Subcutaneous adipose tissue (tissue), 4 donors: ENCODE data around the gene USH2A. TPM values are rescaled to one million over a fixed set of nuclear protein-coding genes. Genes with fewer than 3 reads are reported as not detected.

Experiments
- CTCF ChIP-seq: fragments of 450-650 bp; IDR thresholded peaks from one replicate; pipeline ENCODE4 v1.5.1; 2016; ENCODE audit warnings: low read depth, mild to moderate bottlenecking, control low read depth, antibody characterized with exemption, moderate library complexity
- total RNA-seq, 4 donors: library from RNA; depleted of rRNA; stranded (reverse); fragments of >200 nt; gene quantifications; one replicate each; pipeline ENCODE4 v1.1.0, GENCODE V29; 2016

USH2A gene
- total RNA-seq, 4 donors from 2014 or later = under 0.01 TPM; not detected in 3

DNA sequence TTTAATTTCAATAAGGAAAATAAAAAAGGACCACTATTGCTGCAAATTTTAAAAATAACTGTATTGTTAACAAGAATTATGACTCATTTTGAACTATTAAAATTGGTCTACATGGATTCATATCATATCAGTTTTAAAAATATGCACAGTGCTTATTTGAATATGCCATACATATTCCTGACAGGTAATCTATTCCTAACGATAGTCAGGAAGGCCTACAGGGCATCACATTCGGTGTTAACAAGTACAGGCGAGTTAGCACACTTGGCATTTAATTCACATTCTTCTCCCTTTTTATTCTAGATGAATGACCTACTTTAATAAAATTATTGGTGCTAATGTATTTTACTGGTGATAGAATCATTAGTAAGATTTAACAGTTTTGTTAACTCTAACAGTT, 174.6 kb downstream of the USH2A start:
- TF ChIP-seq CTCF = no peak

DNA sequence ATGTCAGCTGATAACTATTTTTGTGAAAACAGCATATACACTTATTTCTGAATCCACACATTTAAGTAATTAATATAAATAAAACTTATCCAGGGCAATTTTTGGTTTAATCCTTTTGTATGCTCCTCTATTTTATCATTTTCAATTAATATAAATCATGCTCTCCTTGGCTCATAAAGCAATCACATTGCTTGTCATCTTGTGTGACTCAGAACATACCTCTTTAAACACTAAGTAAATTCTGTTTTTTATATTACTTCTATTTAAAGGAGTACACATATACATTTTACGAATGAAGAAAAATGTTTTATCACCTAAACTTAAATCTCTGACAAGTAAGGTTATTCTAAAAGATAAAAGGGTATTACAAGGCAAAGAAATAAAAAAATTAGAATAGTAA, 175.3 kb downstream of the USH2A start:
- no peak for TF ChIP-seq CTCF

DNA sequence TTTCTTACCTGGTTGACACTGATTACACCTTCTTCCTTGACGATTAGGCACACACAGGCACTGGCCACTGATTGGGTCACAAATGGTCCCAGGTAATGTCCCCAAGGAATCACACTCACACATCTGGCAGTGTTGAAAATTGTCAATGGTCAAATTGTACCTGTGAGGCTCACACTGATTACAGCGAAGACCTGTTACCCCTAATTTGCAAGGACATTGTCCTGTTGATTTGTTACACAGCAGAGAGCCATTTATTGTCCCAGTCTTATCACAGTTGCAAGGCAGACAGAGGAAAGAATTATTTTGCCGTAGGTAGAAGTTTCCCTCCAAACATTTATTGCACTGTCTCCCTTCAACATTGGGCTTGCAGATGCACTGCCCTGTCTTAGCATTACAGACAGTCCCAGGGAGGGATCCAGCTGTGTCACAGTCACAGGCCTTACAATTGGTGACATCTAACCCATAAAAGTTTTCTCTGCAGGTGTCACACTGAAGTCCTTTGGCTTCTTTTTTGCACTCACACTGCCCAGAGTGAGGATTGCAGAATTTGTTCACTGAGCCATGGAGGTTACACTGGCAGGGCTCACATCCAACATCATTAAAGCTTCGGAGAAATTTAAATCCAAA, 176.6 kb downstream of the USH2A start:
- TF ChIP-seq CTCF = no peak

DNA sequence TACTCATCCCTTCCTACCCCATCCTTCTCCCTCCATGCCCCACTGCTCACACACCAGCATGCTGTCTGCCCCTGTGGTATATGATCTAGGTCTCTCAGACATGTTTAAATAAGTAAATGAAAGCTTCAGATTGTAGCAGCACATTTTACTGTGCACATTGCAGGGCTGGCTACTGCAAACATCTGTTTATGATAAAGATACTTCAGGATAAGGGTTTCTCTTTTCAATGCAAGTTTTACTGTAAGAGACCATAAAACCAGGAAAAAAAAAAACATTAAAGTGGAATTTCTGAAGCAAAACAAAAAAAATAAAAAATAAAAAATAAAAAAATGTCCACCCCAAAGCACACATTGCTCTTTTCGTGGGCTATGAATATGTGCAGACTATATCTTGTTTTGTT, 184.4 kb downstream of the USH2A start:
- no peak for TF ChIP-seq CTCF

- TF ChIP-seq CTCF = no peak
Measured at GRCh38 chr1:216237927-216238542, 185.2 kb downstream of the USH2A start.

DNA sequence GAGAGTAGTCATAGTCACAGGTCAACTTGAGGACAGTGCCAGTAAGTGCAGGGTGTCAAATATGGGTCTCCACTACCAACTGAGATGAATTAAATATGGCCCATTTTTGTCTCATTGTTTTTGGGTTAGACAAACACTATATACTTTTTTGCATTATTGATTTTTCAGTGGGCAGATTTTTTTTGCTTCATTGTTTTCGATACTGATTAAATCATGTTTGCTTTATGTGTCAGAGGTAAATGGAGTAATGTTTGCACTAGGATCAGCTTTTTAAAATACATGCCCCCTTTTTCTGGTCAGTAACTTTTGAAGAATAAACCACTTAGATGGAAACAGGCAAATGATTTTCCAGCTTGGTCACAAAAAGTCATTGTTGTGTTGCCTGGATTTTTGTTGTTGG, 199.0 kb downstream of the USH2A start:
- no peak for TF ChIP-seq CTCF

- TF ChIP-seq CTCF = no peak
Measured at GRCh38 chr1:216223486-216223885, 199.8 kb downstream of the USH2A start.
